Measurements from ENCODE around the gene NT5C.

DNA sequence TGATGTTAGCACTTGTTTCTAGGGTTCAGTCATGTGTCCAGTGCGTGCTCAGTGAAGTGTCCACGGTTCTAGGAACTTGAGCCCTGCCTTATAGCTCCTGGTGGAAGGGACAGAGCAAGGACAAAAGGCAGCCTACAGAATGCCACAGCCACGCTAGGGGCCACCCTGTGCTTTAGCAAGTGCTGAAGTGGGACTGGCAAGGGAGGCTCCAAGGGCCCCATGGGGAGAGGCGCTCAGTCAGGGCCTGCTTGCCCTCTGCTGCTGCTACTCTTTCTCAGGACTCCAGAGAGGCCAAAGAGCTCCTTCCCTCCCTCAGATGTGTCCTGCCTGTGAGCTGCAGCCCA, 6.8 kb downstream of the NT5C start:
- TF ChIP-seq, protein P1, sequence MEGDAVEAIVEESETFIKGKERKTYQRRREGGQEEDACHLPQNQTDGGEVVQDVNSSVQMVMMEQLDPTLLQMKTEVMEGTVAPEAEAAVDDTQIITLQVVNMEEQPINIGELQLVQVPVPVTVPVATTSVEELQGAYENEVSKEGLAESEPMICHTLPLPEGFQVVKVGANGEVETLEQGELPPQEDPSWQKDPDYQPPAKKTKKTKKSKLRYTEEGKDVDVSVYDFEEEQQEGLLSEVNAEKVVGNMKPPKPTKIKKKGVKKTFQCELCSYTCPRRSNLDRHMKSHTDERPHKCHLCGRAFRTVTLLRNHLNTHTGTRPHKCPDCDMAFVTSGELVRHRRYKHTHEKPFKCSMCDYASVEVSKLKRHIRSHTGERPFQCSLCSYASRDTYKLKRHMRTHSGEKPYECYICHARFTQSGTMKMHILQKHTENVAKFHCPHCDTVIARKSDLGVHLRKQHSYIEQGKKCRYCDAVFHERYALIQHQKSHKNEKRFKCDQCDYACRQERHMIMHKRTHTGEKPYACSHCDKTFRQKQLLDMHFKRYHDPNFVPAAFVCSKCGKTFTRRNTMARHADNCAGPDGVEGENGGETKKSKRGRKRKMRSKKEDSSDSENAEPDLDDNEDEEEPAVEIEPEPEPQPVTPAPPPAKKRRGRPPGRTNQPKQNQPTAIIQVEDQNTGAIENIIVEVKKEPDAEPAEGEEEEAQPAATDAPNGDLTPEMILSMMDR (IDR thresholded peaks at IDR 0.05): no peak
- TF ChIP-seq POLR2A (IDR thresholded peaks at IDR 0.05): no peak
